CD14-positive monocyte (primary cell): Measurements from ENCODE around the gene GRID1. TPM values are rescaled to one million over a fixed set of nuclear protein-coding genes. Genes with fewer than 3 reads are reported as not detected.

Source experiments
- DNase-seq, 3 donors: peaks; one replicate each; pipeline ENCODE4 v3.0.0-alpha.2; 2011 to 2022
- H2AFZ ChIP-seq: 2 replicates; pipeline ENCODE4 v1.6.0; 2012; ENCODE audit warnings: mild to moderate bottlenecking, low read depth, low read length, inconsistent platforms; ENCODE audit not compliant: insufficient read depth, poor library complexity, severe bottlenecking
- H3K27ac ChIP-seq, 2 donors: 1 replicate in 1 of 2; 2 replicates in 1 of 2; pipeline ENCODE4 v1.5.1; 2012 to 2013; ENCODE audit warnings: low read length in 2 of 2, control low read depth in 1 of 2, inconsistent platforms in 1 of 2, low read depth in 1 of 2, mild to moderate bottlenecking in 1 of 2
- H3K27me3 ChIP-seq, 2 donors: one replicate each; pipeline versions ENCODE4 v1.6.0 to v1.6.1; 2011 to 2013; ENCODE audit warnings: low read length in 2 of 2; ENCODE audit not compliant: control insufficient read depth in 2 of 2, insufficient read depth in 2 of 2
- H3K36me3 ChIP-seq, 2 donors: replicated peaks in 1 of 2; 1 replicate in 1 of 2; 2 replicates in 1 of 2; pipeline versions ENCODE4 v1.5.1 to v1.6.1; 2012 to 2013; ENCODE audit warnings: low read length in 2 of 2, control low read depth in 1 of 2, inconsistent platforms in 1 of 2, mild to moderate bottlenecking in 1 of 2; ENCODE audit not compliant: insufficient read depth in 2 of 2, control insufficient read depth in 1 of 2
- H3K4me1 ChIP-seq, 2 donors: 1 replicate in 1 of 2; 2 replicates in 1 of 2; pipeline versions ENCODE4 v1.5.1 to v1.6.1; 2012 to 2013; ENCODE audit warnings: low read length in 2 of 2, control low read depth in 1 of 2, inconsistent platforms in 1 of 2, mild to moderate bottlenecking in 1 of 2, moderate library complexity in 1 of 2; ENCODE audit not compliant: insufficient read depth in 2 of 2, control insufficient read depth in 1 of 2
- H3K4me2 ChIP-seq: replicated peaks from 2 replicates; pipeline ENCODE3; 2012; ENCODE audit warnings: low read length, moderate library complexity, mild to moderate bottlenecking; ENCODE audit not compliant: poor library complexity, severe bottlenecking; ENCODE audit errors: extremely low read depth
- H3K4me3 ChIP-seq, 3 experiments: fragments of 200-600 bp in 1 of 3; sonication (generic) in 1 of 3; replicated peaks in 1 of 3; 1 replicate in 2 of 3; 2 replicates in 1 of 3; pipeline ENCODE4 v1.5.1; 2011 to 2013; ENCODE audit warnings: low read length in 3 of 3, mild to moderate bottlenecking in 3 of 3, control low read depth in 2 of 3, low read depth in 2 of 3, inconsistent platforms in 1 of 3, moderate library complexity in 1 of 3
- H3K79me2 ChIP-seq: 2 replicates; pipeline ENCODE4 v1.6.0; 2012; ENCODE audit warnings: mild to moderate bottlenecking, control low read depth, inconsistent platforms, low read length, moderate library complexity; ENCODE audit not compliant: insufficient read depth
- H3K9ac ChIP-seq: 2 replicates; pipeline ENCODE4 v1.6.0; 2017; ENCODE audit warnings: low read length, mild to moderate bottlenecking; ENCODE audit not compliant: insufficient read depth, poor library complexity, severe bottlenecking
- H3K9me3 ChIP-seq, 2 donors: replicated peaks in 1 of 2; 1 replicate in 1 of 2; 2 replicates in 1 of 2; pipeline versions ENCODE4 v1.5.1 to v1.6.1; 2012 to 2013; ENCODE audit warnings: low read length in 2 of 2, control low read depth in 1 of 2; ENCODE audit not compliant: control insufficient read depth in 1 of 2, insufficient read depth in 1 of 2
- H4K20me1 ChIP-seq: 2 replicates; pipeline ENCODE4 v1.6.0; 2012; ENCODE audit warnings: mild to moderate bottlenecking, low read length, control low read depth, moderate library complexity; ENCODE audit not compliant: insufficient read depth
- H3K27ac Mint-ChIP-seq, 7 donors: one replicate each; pipeline ENCODE4 v1.8.0; 2020; ENCODE audit warnings: mild to moderate bottlenecking in 7 of 7, mixed read lengths in 7 of 7, moderate library complexity in 6 of 7, inconsistent platforms in 2 of 7
- H3K27me3 Mint-ChIP-seq, 3 donors: one replicate each; pipeline ENCODE4 v1.8.0; 2021 to 2022; ENCODE audit warnings: low read depth in 3 of 3, mild to moderate bottlenecking in 3 of 3, mixed read lengths in 3 of 3, moderate library complexity in 3 of 3, inconsistent platforms in 1 of 3
- H3K36me3 Mint-ChIP-seq, 2 donors: one replicate each; pipeline ENCODE4 v1.8.0; 2020; ENCODE audit warnings: mixed read lengths in 2 of 2, inconsistent platforms in 1 of 2, mild to moderate bottlenecking in 1 of 2
- H3K4me1 Mint-ChIP-seq: one replicate; pipeline ENCODE4 v1.8.0; 2020; ENCODE audit warnings: mild to moderate bottlenecking, mixed read lengths
- H3K4me3 Mint-ChIP-seq, 2 donors: one replicate each; pipeline ENCODE4 v1.8.0; 2020; ENCODE audit warnings: mild to moderate bottlenecking in 2 of 2, mixed read lengths in 2 of 2, moderate library complexity in 1 of 2
- H3K9me3 Mint-ChIP-seq, 7 donors: one replicate each; pipeline ENCODE4 v1.8.0; 2020 to 2022; ENCODE audit warnings: mixed read lengths in 7 of 7, mild to moderate bottlenecking in 6 of 7, moderate library complexity in 6 of 7, inconsistent platforms in 2 of 7
- WGBS: methylation state at CpG from one replicate; pipeline ENCODE4 v1.1.5; 2013; ENCODE audit warnings: missing lambda C conversion rate; ENCODE audit not compliant: insufficient coverage; 5-methylcytosine and 5-hydroxymethylcytosine counted together
- intact Hi-C, 2 donors: fragments of 100-400 bp; cut with micrococcal nuclease; formaldehyde crosslinking; loops; one replicate each; pipeline versions ENCODE4 v1.15.0 to v1.15.1; 2023
- polyA plus RNA-seq, 3 donors: library from polyadenylated mRNA; depleted of rRNA in 1 of 3; unstranded in 2 of 3; stranded (reverse) in 1 of 3; fragments of 300-500 nt in 2 of 3; fragments of >200 nt in 1 of 3; fragmentation: Illumina TruSeq in 2 of 3; gene quantifications; 1 replicate in 2 of 3; 2 replicates in 1 of 3; pipeline ENCODE4 v1.2.3, GENCODE V29; 2012 to 2021
- TF ChIP-seq, protein P1 (sequence below): fragments of 200-600 bp; IDR thresholded peaks from one replicate; pipeline ENCODE4 v1.8.0; 2022; ENCODE audit warnings: antibody characterized with exemption, mild to moderate bottlenecking

GRID1 gene
- polyA plus RNA-seq, 3 donors = not detected

DNA sequence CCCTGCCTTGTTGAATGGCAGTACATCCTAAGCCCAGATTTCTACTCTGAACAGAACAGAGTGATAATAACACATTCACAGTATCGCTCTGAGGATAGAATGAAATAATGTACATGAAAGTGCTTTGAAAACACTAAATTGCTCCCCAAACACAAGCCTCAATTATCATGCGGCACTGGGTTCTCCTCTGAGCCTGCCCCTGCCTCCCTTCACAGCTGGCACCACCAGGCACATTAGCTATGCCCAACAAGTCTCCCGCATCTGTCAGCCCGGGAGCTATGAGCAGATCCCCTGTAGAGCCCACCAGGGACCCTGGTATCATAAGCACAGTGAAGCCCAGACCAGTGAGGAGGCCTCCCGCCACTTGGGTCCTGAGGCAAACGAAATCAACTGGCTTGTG is 405.5 kb downstream of the GRID1 start:
- Histone ChIP-seq H3K4me3 (no peak overlapping the region), H3K4me1 (no peaks in the 10 kb centered on the region), H3K36me3 (no peaks in the 10 kb centered on the region), H4K20me1 (no peaks in the 10 kb centered on the region), H3K27me3 (no peaks in the 10 kb centered on the region), H3K9me3 (no peaks in the 10 kb centered on the region), H3K27ac (no peak overlapping the region), H3K4me2 (no peak overlapping the region), H3K79me2 (no peaks in the 10 kb centered on the region), H2AFZ (no peak overlapping the region), H3K9ac (no peak overlapping the region)
- WGBS = 89% methylated on average over 5 of the region's 6 CpGs
- no peak for DNase-seq
- no peaks in the 10 kb centered on the region for H3K36me3 Mint-ChIP-seq
- peaks cover 0 to 3% (median 0%) of the 10 kb centered on the region in 3 donors for H3K27me3 Mint-ChIP-seq
- H3K4me3 Mint-ChIP-seq = no peak overlapping the region
- TF ChIP-seq, protein P1, sequence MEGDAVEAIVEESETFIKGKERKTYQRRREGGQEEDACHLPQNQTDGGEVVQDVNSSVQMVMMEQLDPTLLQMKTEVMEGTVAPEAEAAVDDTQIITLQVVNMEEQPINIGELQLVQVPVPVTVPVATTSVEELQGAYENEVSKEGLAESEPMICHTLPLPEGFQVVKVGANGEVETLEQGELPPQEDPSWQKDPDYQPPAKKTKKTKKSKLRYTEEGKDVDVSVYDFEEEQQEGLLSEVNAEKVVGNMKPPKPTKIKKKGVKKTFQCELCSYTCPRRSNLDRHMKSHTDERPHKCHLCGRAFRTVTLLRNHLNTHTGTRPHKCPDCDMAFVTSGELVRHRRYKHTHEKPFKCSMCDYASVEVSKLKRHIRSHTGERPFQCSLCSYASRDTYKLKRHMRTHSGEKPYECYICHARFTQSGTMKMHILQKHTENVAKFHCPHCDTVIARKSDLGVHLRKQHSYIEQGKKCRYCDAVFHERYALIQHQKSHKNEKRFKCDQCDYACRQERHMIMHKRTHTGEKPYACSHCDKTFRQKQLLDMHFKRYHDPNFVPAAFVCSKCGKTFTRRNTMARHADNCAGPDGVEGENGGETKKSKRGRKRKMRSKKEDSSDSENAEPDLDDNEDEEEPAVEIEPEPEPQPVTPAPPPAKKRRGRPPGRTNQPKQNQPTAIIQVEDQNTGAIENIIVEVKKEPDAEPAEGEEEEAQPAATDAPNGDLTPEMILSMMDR = no peak
- H3K9me3 Mint-ChIP-seq = peaks cover 3 to 20% (median 14%) of the 10 kb centered on the region in 7 donors
- H3K4me1 Mint-ChIP-seq = no peaks in the 10 kb centered on the region
- no peak overlapping the region for H3K27ac Mint-ChIP-seq
- intact Hi-C loops = no loop called here

GRCh38 chr10:85959239-85959638 is 407.4 kb downstream of the GRID1 start:
- H3K4me2 ChIP-seq = no peak overlapping the region
- H3K27ac Mint-ChIP-seq = no peak overlapping the region
- no peaks in the 10 kb centered on the region for H3K27me3 ChIP-seq
- H3K4me1 ChIP-seq = no peaks in the 10 kb centered on the region
- H3K9ac ChIP-seq = no peak overlapping the region
- no peaks in the 10 kb centered on the region for H3K79me2 ChIP-seq
- H4K20me1 ChIP-seq = no peaks in the 10 kb centered on the region
- H2AFZ ChIP-seq = no peak overlapping the region
- no peaks in the 10 kb centered on the region for H3K4me1 Mint-ChIP-seq
- H3K36me3 ChIP-seq = no peaks in the 10 kb centered on the region
- H3K4me3 ChIP-seq = no peak overlapping the region
- H3K9me3 ChIP-seq = peaks cover 0 to 3% of the 10 kb centered on the region in 2 donors
- DNase-seq = no peak
- no peaks in the 10 kb centered on the region for H3K36me3 Mint-ChIP-seq
- intact Hi-C loops = no loop called here
- no peak overlapping the region for H3K4me3 Mint-ChIP-seq
- TF ChIP-seq, protein P1 = no peak
- H3K27me3 Mint-ChIP-seq = peaks cover 0 to 3% (median 0%) of the 10 kb centered on the region in 3 donors
- H3K27ac ChIP-seq = no peak overlapping the region
- peaks cover 3 to 19% (median 12%) of the 10 kb centered on the region in 7 donors for H3K9me3 Mint-ChIP-seq
- 73% methylated on average over 1 of the region's 3 CpGs for WGBS
